K562 (cell line): ENCODE data around the gene QPRT. TPM values are rescaled to one million over a fixed set of nuclear protein-coding genes. Genes with fewer than 3 reads are reported as not detected.
A peak's percentile ranks its signal among the peaks of the same experiment; 100 is the strongest.

ENCODE experiments used
- CCAR2 ChIP-seq: fragments of 200-400 bp; formaldehyde crosslinking; IDR thresholded peaks from 2 replicates; pipeline ENCODE4 v1.6.1; 2017; ENCODE audit warnings: mild to moderate bottlenecking, low read depth, low read length
- CCNT2 ChIP-seq: IDR thresholded peaks from 2 replicates; pipeline ENCODE4 v1.6.1; 2011; ENCODE audit warnings: borderline replicate concordance, low read depth, mild to moderate bottlenecking, moderate library complexity, mixed read lengths, low read length; ENCODE audit not compliant: insufficient read length; ENCODE audit errors: extremely low read depth
- DPF2 ChIP-seq: fragments of 450-650 bp; IDR thresholded peaks from 2 replicates; pipeline ENCODE4 v1.6.1; 2016
- ETS2 ChIP-seq: IDR thresholded peaks from 2 replicates; pipeline ENCODE4 v1.6.1; 2016; ENCODE audit warnings: borderline replicate concordance, missing genetic modification characterization, mild to moderate bottlenecking, moderate library complexity, missing compliant biosample characterization; ENCODE audit not compliant: poor library complexity, severe bottlenecking
- FOXP1 ChIP-seq: sonication (generic); formaldehyde crosslinking; IDR thresholded peaks from 2 replicates; pipeline ENCODE4 v1.8.0; 2022; ENCODE audit warnings: mild to moderate bottlenecking, missing genetic modification reagents
- GATA2 ChIP-seq: sonication (generic); formaldehyde crosslinking; IDR thresholded peaks from 2 replicates; pipeline ENCODE4 v1.4.0; 2020; ENCODE audit warnings: mild to moderate bottlenecking, missing genetic modification reagents
- HDAC2 ChIP-seq: fragments of 450-650 bp; IDR thresholded peaks from 2 replicates; pipeline ENCODE4 v1.6.1; 2016; ENCODE audit warnings: mild to moderate bottlenecking
- ILF3 ChIP-seq: fragments of 450-650 bp; IDR thresholded peaks from 2 replicates; pipeline ENCODE4 v1.6.1; 2018; ENCODE audit warnings: antibody characterized with exemption, mild to moderate bottlenecking, moderate library complexity, borderline replicate concordance
- JUND ChIP-seq, 2 experiments: IDR thresholded peaks; 2 replicates in 1 of 2; 3 replicates in 1 of 2; pipeline ENCODE4 v1.6.1; 2011; ENCODE audit warnings: borderline replicate concordance in 2 of 2, low read depth in 2 of 2, low read length in 2 of 2, improper control_type of control experiment in 1 of 2, missing biosample characterization in 1 of 2, missing genetic modification characterization in 1 of 2, missing genetic modification reagents in 1 of 2
- L3MBTL2 ChIP-seq: fragments of 450-650 bp; IDR thresholded peaks from 2 replicates; pipeline ENCODE4 v1.6.1; 2016; ENCODE audit warnings: mild to moderate bottlenecking, moderate library complexity
- LARP7 ChIP-seq: fragments of 450-650 bp; IDR thresholded peaks from 2 replicates; pipeline ENCODE4 v1.6.1; 2016
- LEF1 ChIP-seq: fragments of 450-650 bp; IDR thresholded peaks from 2 replicates; pipeline ENCODE4 v1.6.1; 2016; ENCODE audit warnings: mild to moderate bottlenecking
- MCM2 ChIP-seq: fragments of 450-650 bp; IDR thresholded peaks from 2 replicates; pipeline ENCODE4 v1.6.1; 2017; ENCODE audit warnings: low read depth, mild to moderate bottlenecking
- MCM3 ChIP-seq: fragments of 450-650 bp; IDR thresholded peaks from 2 replicates; pipeline ENCODE4 v1.6.1; 2016
- MEIS2 ChIP-seq: fragments of 450-650 bp; IDR thresholded peaks from 2 replicates; pipeline ENCODE4 v1.6.1; 2014; ENCODE audit warnings: mild to moderate bottlenecking; ENCODE audit not compliant: partially characterized antibody
- NR2F6 ChIP-seq: fragments of 450-650 bp; formaldehyde crosslinking; IDR thresholded peaks from 2 replicates; pipeline ENCODE4 v1.4.0; 2020; ENCODE audit warnings: mild to moderate bottlenecking
- SPI1 ChIP-seq: IDR thresholded peaks from 2 replicates; pipeline ENCODE4 v1.6.1; 2011; ENCODE audit warnings: low read depth, low read length, control low read depth, borderline replicate concordance
- TAF15 ChIP-seq: fragments of 200-400 bp; formaldehyde crosslinking; IDR thresholded peaks from 2 replicates; pipeline ENCODE4 v1.6.1; 2017; ENCODE audit warnings: mild to moderate bottlenecking, low read depth, low read length, moderate library complexity
- TEAD4 ChIP-seq, 2 experiments: sonication (generic) in 1 of 2; formaldehyde crosslinking in 1 of 2; IDR thresholded peaks; 2 replicates each; pipeline versions ENCODE4 v1.6.1 to v1.8.0; 2012 to 2022; ENCODE audit warnings: borderline replicate concordance in 1 of 2, inconsistent platforms in 1 of 2, low read length in 1 of 2, mild to moderate bottlenecking in 1 of 2, missing genetic modification reagents in 1 of 2
- XRCC3 ChIP-seq: fragments of 450-650 bp; IDR thresholded peaks from 2 replicates; pipeline ENCODE4 v1.6.1; 2017; ENCODE audit warnings: mild to moderate bottlenecking, moderate library complexity
- ZBTB17 ChIP-seq: fragments of 450-650 bp; formaldehyde crosslinking; IDR thresholded peaks from 2 replicates; pipeline ENCODE4 v1.4.0; 2020; ENCODE audit warnings: mild to moderate bottlenecking
- ZFP91 ChIP-seq: sonication (generic); formaldehyde crosslinking; IDR thresholded peaks from 2 replicates; pipeline ENCODE4 v1.8.0; 2022; ENCODE audit warnings: mild to moderate bottlenecking, missing genetic modification reagents
- ZFPM2 ChIP-seq: fragments of 250-450 bp; sonication (Bioruptor Pico); IDR thresholded peaks from 2 replicates; pipeline ENCODE4 v1.5.1; 2022; ENCODE audit warnings: mild to moderate bottlenecking
- ZNF583 ChIP-seq: fragments of 250-450 bp; sonication (Bioruptor Pico); IDR thresholded peaks from 2 replicates; pipeline ENCODE4 v1.4.0; 2020
- polyA plus RNA-seq, 8 experiments: library from polyadenylated mRNA; depleted of rRNA in 4 of 8; stranded (reverse) in 5 of 8; unstranded in 3 of 8; fragments of >200 nt; fragmentation: Nextera tagmentation in 2 of 8; fragmentation: Illumina TruSeq in 1 of 8; extraction: Ambion mirVana in 2 of 8; extraction: Trizol in 1 of 8; gene quantifications; 2 replicates each; pipeline versions ENCODE4 v1.2.1 to v1.2.3, GENCODE V29; 2011 to 2014; ENCODE audit warnings: inconsistent platforms in 1 of 8, missing spikeins in 1 of 8
- total RNA-seq, 7 experiments: library from RNA; depleted of rRNA in 6 of 7; stranded (reverse); fragments of >200 nt in 6 of 7; fragmentation: Illumina TruSeq in 2 of 7; extraction: Trizol in 2 of 7; gene quantifications; 2 replicates each; pipeline versions ENCODE4 v1.2.1 to v1.2.3, GENCODE V29; 2011 to 2021; ENCODE audit warnings: low replicate concordance in 1 of 7
- TF ChIP-seq, protein P1 (sequence below): sonication (generic); formaldehyde crosslinking; IDR thresholded peaks from 2 replicates; pipeline ENCODE4 v1.8.0; 2023; ENCODE audit warnings: mild to moderate bottlenecking, missing genetic modification reagents

QPRT gene
- total and polyA plus RNA-seq, 9 of the 15 experiments (the other 6 are each of a cell fraction or from before 2014, with no cell fraction given): 7.7 to 112 (median 64.1) TPM

DNA sequence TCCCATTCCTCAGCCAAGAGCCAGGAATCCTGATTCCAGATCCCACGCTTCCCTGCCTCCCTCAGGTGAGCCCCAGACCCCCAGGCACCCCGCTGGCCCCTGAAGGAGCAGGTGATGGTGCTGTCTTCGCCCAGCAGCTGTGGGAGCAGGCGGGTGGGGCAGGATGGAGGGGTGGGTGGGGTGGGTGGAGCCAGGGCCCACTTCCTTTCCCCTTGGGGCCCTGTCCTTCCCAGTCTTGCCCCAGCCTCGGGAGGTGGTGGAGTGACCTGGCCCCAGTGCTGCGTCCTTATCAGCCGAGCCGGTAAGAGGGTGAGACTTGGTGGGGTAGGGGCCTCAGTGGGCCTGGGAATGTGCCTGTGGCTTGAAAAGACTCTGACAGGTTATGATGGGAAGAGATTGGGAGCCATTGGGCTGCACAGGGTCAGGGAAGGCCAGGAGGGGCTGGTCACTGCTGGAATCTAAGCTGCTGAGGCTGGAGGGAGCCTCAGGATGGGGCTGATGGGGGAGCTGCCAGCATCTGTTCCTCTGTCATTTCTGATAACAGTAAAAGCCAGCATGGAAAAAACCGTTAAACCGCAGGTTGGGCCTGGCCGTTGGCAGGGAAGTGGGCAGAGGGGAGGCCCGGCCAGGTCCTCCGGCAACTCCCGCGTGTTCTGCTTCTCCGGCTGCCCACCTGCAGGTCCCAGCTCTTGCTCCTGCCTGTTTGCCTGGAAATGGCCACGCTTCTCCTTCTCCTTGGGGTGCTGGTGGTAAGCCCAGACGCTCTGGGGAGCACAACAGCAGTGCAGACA, 15.8 kb upstream of the QPRT start, which contains the start of gene SPN (continued):
- TF ChIP-seq, protein P1, sequence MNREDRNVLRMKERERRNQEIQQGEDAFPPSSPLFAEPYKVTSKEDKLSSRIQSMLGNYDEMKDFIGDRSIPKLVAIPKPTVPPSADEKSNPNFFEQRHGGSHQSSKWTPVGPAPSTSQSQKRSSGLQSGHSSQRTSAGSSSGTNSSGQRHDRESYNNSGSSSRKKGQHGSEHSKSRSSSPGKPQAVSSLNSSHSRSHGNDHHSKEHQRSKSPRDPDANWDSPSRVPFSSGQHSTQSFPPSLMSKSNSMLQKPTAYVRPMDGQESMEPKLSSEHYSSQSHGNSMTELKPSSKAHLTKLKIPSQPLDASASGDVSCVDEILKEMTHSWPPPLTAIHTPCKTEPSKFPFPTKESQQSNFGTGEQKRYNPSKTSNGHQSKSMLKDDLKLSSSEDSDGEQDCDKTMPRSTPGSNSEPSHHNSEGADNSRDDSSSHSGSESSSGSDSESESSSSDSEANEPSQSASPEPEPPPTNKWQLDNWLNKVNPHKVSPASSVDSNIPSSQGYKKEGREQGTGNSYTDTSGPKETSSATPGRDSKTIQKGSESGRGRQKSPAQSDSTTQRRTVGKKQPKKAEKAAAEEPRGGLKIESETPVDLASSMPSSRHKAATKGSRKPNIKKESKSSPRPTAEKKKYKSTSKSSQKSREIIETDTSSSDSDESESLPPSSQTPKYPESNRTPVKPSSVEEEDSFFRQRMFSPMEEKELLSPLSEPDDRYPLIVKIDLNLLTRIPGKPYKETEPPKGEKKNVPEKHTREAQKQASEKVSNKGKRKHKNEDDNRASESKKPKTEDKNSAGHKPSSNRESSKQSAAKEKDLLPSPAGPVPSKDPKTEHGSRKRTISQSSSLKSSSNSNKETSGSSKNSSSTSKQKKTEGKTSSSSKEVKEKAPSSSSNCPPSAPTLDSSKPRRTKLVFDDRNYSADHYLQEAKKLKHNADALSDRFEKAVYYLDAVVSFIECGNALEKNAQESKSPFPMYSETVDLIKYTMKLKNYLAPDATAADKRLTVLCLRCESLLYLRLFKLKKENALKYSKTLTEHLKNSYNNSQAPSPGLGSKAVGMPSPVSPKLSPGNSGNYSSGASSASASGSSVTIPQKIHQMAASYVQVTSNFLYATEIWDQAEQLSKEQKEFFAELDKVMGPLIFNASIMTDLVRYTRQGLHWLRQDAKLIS: no peak
- peak; percentile 63 for TF ChIP-seq GATA2
- no peak for TF ChIP-seq XRCC3
- TF ChIP-seq ILF3: no peak
- TF ChIP-seq MCM3: no peak
- peak; percentile 62 for TF ChIP-seq SPI1
- peak; percentile 47 for TF ChIP-seq MEIS2
- TF ChIP-seq CCAR2: no peak
- peak; percentile 97 for TF ChIP-seq CCNT2
- TF ChIP-seq LARP7: no peak
- TF ChIP-seq TEAD4 (IDR thresholded peaks at IDR 0.05; ENCODE audit: low read length): peak; percentile 94
- TF ChIP-seq TEAD4 (CRISPR knock-in tag; IDR thresholded peaks at IDR 0.05; ENCODE audit: borderline replicate concordance): no peak
- TF ChIP-seq L3MBTL2: peak; percentile 25
- no peak for TF ChIP-seq FOXP1 (CRISPR knock-in tag)
- peak; percentile 62; the same call in 1 of the 2 replicates for TF ChIP-seq LEF1
- TF ChIP-seq ZBTB17: peak; percentile 81
- TF ChIP-seq HDAC2: peak; percentile 84; the same call in 1 of the 2 replicates
- 0 out of 2 replicates have a peak, but pooled peaks have one; percentile 3 for TF ChIP-seq ZNF583 (CRISPR knock-in tag)
- no peak for TF ChIP-seq ZFPM2 (CRISPR knock-in tag)
- TF ChIP-seq ZFP91 (CRISPR knock-in tag): no peak
- no peak for TF ChIP-seq NR2F6 (CRISPR knock-in tag)
- no peak for TF ChIP-seq TAF15
- peak; percentile 41; the same call in 1 of the 2 replicates for TF ChIP-seq JUND (IDR thresholded peaks at IDR 0.05; ENCODE audit: borderline replicate concordance, low read depth, low read length)
- TF ChIP-seq JUND (tag; IDR thresholded peaks at IDR 0.05; ENCODE audit: borderline replicate concordance, low read depth, low read length): no peak; the same call in 2 of the 3 replicates
- peak; percentile 87 for TF ChIP-seq DPF2
- TF ChIP-seq ETS2 (tag): no peak
- TF ChIP-seq MCM2: no peak
